Gastrocnemius medialis (tissue), 4 donors: Measurements from ENCODE around the gene CTNNBIP1.

Experiments used
- POLR2A ChIP-seq, 2 donors: fragments of 450-650 bp; IDR thresholded peaks; one replicate each; pipeline ENCODE4 v1.6.1; 2017; ENCODE audit warnings: antibody characterized with exemption in 2 of 2, mild to moderate bottlenecking in 2 of 2, moderate library complexity in 2 of 2
- TF ChIP-seq, protein P1 (sequence below), 5 experiments: fragments of 450-650 bp in 3 of 5; fragments of 200-600 bp in 2 of 5; sonication (generic) in 2 of 5; IDR thresholded peaks in 4 of 5; conservative IDR thresholded peaks in 1 of 5; 1 replicate in 4 of 5; 2 replicates in 1 of 5; pipeline ENCODE4 v1.5.1; 2016 to 2019; ENCODE audit warnings: antibody characterized with exemption in 5 of 5, mild to moderate bottlenecking in 3 of 5, moderate library complexity in 3 of 5

DNA sequence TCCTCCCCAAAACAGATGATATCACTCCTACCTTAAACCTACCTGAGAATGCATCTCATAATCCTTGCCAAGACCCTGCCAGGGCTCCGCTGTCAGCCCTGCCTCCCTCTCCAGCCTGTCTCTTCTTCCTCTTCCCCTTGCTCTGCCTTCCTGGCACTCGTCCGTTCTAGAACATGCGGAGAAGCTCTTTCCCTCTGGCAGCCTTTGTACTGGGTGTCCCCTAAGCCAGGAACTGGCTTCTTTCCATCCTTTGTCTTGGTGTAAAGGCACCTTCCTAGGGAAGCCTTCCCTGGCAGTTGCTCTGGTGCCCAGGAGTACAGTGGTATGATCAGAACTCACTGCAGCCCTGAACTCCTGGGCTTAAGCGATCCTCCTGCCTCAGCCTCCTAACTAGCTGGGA, 36.1 kb downstream of the CTNNBIP1 start:
- TF ChIP-seq, protein P1, sequence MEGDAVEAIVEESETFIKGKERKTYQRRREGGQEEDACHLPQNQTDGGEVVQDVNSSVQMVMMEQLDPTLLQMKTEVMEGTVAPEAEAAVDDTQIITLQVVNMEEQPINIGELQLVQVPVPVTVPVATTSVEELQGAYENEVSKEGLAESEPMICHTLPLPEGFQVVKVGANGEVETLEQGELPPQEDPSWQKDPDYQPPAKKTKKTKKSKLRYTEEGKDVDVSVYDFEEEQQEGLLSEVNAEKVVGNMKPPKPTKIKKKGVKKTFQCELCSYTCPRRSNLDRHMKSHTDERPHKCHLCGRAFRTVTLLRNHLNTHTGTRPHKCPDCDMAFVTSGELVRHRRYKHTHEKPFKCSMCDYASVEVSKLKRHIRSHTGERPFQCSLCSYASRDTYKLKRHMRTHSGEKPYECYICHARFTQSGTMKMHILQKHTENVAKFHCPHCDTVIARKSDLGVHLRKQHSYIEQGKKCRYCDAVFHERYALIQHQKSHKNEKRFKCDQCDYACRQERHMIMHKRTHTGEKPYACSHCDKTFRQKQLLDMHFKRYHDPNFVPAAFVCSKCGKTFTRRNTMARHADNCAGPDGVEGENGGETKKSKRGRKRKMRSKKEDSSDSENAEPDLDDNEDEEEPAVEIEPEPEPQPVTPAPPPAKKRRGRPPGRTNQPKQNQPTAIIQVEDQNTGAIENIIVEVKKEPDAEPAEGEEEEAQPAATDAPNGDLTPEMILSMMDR (IDR thresholded peaks at IDR 0.05 in 4 of 5, conservative IDR thresholded peaks at IDR 0.05 in 1 of 5), result no peak
- no peak for TF ChIP-seq POLR2A (IDR thresholded peaks at IDR 0.05)
